Colonic mucosa (tissue), 4 donors: ENCODE data around the gene C1GALT1. TPM values are rescaled to one million over a fixed set of nuclear protein-coding genes. Genes with fewer than 3 reads are reported as not detected.

Experiments
- DNase-seq: peaks from one replicate; pipeline ENCODE4 v3.0.0-alpha.2; 2020
- H3K27ac ChIP-seq: fragments of 200-600 bp; one replicate; pipeline ENCODE4 v1.8.0; 2021
- H3K27me3 ChIP-seq: fragments of 200-600 bp; one replicate; pipeline ENCODE4 v1.8.0; 2021
- H3K36me3 ChIP-seq: fragments of 200-600 bp; one replicate; pipeline ENCODE4 v1.8.0; 2021
- H3K4me1 ChIP-seq: fragments of 200-600 bp; one replicate; pipeline ENCODE4 v1.8.0; 2021; ENCODE audit warnings: mild to moderate bottlenecking
- H3K4me3 ChIP-seq: fragments of 200-600 bp; one replicate; pipeline ENCODE4 v1.8.0; 2021
- H3K9ac ChIP-seq, 2 donors: one replicate each; pipeline ENCODE4 v1.7.0; 2013; ENCODE audit warnings: control low read depth in 2 of 2, low read depth in 2 of 2, low read length in 2 of 2
- H3K9me3 ChIP-seq: fragments of 200-600 bp; one replicate; pipeline ENCODE4 v1.8.0; 2021
- intact Hi-C: fragments of 100-400 bp; cut with DNase I; formaldehyde crosslinking; loops from one replicate; pipeline ENCODE4 v1.14.1; 2022
- total RNA-seq, 2 donors: library from RNA; stranded (reverse); fragmentation: NEBNext Ultra II Directional in 1 of 2; extraction: Animal tissue kit (Norgen Biotek cat#: 25700) in 1 of 2; gene quantifications; one replicate each; pipeline ENCODE4 v1.2.1, GENCODE V29; 2021
- TF ChIP-seq, protein P1 (sequence below): fragments of 200-600 bp; IDR thresholded peaks from one replicate; pipeline ENCODE4 v1.8.0; 2022; ENCODE audit warnings: antibody characterized with exemption, mild to moderate bottlenecking
- donor health status: healthy.
- donor health status: DM: no; HTN: no; CAD: no.
- donor health status: DM: no; HTN: no; CAD: no.

C1GALT1 gene
- total RNA-seq, 2 donors from 2014 or later, result 33.9 to 39.4 TPM

DNA sequence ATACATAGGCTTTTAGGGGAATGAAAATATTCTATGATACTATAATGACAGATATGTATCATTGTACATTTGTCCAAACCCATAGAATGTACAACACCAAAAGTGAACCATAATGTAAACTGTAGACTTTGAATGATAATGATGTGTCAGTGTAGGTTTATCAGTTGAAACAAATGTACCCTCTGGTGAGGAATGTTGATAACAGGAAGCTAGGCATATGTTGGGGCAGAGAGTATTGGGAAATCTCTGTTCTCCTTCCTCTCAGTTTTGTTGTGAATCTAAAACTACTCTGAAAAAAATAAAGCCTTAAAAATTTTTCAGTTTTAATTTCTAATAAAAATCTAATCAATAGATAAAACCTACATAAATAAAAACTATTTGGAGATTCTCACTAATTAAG is 36.9 kb downstream of the C1GALT1 start:
- H3K27ac ChIP-seq, result no peak overlapping the region
- DNase-seq, result no peak
- H3K27me3 ChIP-seq, result no peaks in the 10 kb centered on the region
- H3K4me3 ChIP-seq, result no peak overlapping the region
- no peak overlapping the region for H3K9ac ChIP-seq
- no peaks in the 10 kb centered on the region for H3K9me3 ChIP-seq
- TF ChIP-seq, protein P1, sequence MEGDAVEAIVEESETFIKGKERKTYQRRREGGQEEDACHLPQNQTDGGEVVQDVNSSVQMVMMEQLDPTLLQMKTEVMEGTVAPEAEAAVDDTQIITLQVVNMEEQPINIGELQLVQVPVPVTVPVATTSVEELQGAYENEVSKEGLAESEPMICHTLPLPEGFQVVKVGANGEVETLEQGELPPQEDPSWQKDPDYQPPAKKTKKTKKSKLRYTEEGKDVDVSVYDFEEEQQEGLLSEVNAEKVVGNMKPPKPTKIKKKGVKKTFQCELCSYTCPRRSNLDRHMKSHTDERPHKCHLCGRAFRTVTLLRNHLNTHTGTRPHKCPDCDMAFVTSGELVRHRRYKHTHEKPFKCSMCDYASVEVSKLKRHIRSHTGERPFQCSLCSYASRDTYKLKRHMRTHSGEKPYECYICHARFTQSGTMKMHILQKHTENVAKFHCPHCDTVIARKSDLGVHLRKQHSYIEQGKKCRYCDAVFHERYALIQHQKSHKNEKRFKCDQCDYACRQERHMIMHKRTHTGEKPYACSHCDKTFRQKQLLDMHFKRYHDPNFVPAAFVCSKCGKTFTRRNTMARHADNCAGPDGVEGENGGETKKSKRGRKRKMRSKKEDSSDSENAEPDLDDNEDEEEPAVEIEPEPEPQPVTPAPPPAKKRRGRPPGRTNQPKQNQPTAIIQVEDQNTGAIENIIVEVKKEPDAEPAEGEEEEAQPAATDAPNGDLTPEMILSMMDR, result no peak
- no peaks in the 10 kb centered on the region for H3K4me1 ChIP-seq
- intact Hi-C loops, result no loop called here
- H3K36me3 ChIP-seq, result no peaks in the 10 kb centered on the region

GRCh38 chr7:7220821-7221220 is 38.5 kb downstream of the C1GALT1 start:
- Histone ChIP-seq H3K9ac (no peak overlapping the region), H3K27ac (no peak overlapping the region), H3K36me3 (no peaks in the 10 kb centered on the region), H3K27me3 (no peaks in the 10 kb centered on the region), H3K4me1 (no peaks in the 10 kb centered on the region), H3K9me3 (no peaks in the 10 kb centered on the region), H3K4me3 (no peak overlapping the region)
- TF ChIP-seq, protein P1, result no peak
- intact Hi-C loops, result no loop called here
- no peak for DNase-seq

DNA sequence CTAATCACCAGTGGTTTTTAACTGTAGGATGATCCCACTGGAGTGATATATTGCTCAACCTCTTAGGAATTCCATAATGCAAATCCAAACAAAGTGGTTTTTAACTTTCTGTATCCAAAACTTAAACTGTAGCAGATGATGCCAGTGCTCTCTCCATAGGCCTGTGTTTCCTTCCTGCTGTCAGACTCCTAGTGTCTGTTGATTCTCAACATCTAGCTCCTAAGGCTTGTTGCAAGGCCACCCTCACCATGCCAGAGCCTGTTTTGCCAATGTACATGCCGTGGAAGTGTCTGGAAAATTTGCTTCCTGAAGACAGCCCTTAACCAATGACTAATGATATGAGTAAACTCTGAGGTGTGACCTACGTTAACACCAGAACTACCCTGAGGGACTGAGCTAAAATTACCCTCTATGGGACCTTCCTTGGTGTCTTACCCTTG is 39.3 kb downstream of the C1GALT1 start:
- H3K9ac ChIP-seq, result no peak overlapping the region
- no peaks in the 10 kb centered on the region for H3K36me3 ChIP-seq
- no peaks in the 10 kb centered on the region for H3K4me1 ChIP-seq
- no peak for DNase-seq
- TF ChIP-seq, protein P1, result no peak
- no peak overlapping the region for H3K27ac ChIP-seq
- H3K9me3 ChIP-seq, result no peaks in the 10 kb centered on the region
- no peaks in the 10 kb centered on the region for H3K27me3 ChIP-seq
- no peak overlapping the region for H3K4me3 ChIP-seq
- intact Hi-C loops, result no loop called here

DNA sequence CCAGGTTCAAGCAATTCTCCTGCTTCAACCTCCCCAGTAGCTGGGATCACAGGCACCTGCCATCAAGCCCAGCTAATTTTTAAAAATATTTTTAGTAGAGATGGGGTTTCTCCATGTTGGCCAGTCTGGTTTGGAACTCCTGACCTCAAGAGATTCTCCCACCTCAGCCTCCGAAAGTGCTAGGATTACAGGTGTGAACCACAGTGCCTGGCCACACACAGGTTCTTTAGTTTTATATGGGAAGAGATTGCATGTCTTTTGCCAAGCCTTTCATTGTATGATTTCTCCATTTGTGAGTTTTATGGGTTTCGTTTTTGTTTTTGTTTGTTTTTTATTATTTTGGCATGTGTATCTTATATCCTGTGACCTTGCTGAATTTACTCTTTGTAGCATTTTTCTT is 40.9 kb downstream of the C1GALT1 start:
- H3K9ac ChIP-seq, result no peak overlapping the region
- no peak overlapping the region for H3K27ac ChIP-seq
- no peak overlapping the region for H3K4me3 ChIP-seq
- TF ChIP-seq, protein P1, result no peak
- no peaks in the 10 kb centered on the region for H3K9me3 ChIP-seq
- no peaks in the 10 kb centered on the region for H3K4me1 ChIP-seq
- DNase-seq, result no peak
- H3K36me3 ChIP-seq, result no peaks in the 10 kb centered on the region
- H3K27me3 ChIP-seq, result no peaks in the 10 kb centered on the region
- intact Hi-C loops, result no loop called here

GRCh38 chr7:7226407-7226806 is 44.1 kb downstream of the C1GALT1 start:
- Histone ChIP-seq H3K27me3 (no peaks in the 10 kb centered on the region), H3K9ac (no peak overlapping the region), H3K27ac (no peak overlapping the region), H3K4me3 (no peak overlapping the region), H3K4me1 (no peaks in the 10 kb centered on the region), H3K9me3 (no peaks in the 10 kb centered on the region), H3K36me3 (no peaks in the 10 kb centered on the region)
- intact Hi-C loops, result no loop called here
- TF ChIP-seq, protein P1, result no peak
- DNase-seq, result no peak

GRCh38 chr7:7228472-7228871 is 46.1 kb downstream of the C1GALT1 start:
- no peak overlapping the region for H3K4me3 ChIP-seq
- no peak for DNase-seq
- H3K9me3 ChIP-seq, result no peaks in the 10 kb centered on the region
- H3K36me3 ChIP-seq, result no peaks in the 10 kb centered on the region
- no peak overlapping the region for H3K9ac ChIP-seq
- H3K27ac ChIP-seq, result no peak overlapping the region
- no peaks in the 10 kb centered on the region for H3K4me1 ChIP-seq
- intact Hi-C loops, result no loop called here
- H3K27me3 ChIP-seq, result no peaks in the 10 kb centered on the region
- TF ChIP-seq, protein P1, result no peak
